HepG2 (cell line): ENCODE results near the gene JAGN1. TPM values are rescaled to one million over a fixed set of nuclear protein-coding genes. Genes with fewer than 3 reads are reported as not detected.

Experiments
- CHD2 ChIP-seq: IDR thresholded peaks from 2 replicates; pipeline ENCODE4 v1.6.1; 2011; ENCODE audit warnings: low read depth, low read length, improper control_type of control experiment
- ETV5 ChIP-seq: IDR thresholded peaks from 2 replicates; pipeline ENCODE4 v1.6.1; 2018; ENCODE audit warnings: missing biosample characterization, missing genetic modification reagents, inconsistent platforms, borderline replicate concordance
- FLYWCH1 ChIP-seq: sonication (generic); formaldehyde crosslinking; IDR thresholded peaks from 2 replicates; pipeline ENCODE4 v1.8.1; 2023; ENCODE audit warnings: mild to moderate bottlenecking, missing genetic modification reagents
- HMG20A ChIP-seq: IDR thresholded peaks from 2 replicates; pipeline ENCODE4 v1.6.1; 2016; ENCODE audit warnings: borderline replicate concordance
- KDM5B ChIP-seq: sonication (generic); formaldehyde crosslinking; IDR thresholded peaks from 2 replicates; pipeline ENCODE4 v1.4.0; 2020; ENCODE audit warnings: missing genetic modification reagents, mild to moderate bottlenecking, borderline replicate concordance
- PHF8 ChIP-seq: sonication (generic); formaldehyde crosslinking; IDR thresholded peaks from 2 replicates; pipeline ENCODE4 v1.5.0; 2020; ENCODE audit warnings: missing genetic modification reagents
- SATB2 ChIP-seq: sonication (generic); formaldehyde crosslinking; IDR thresholded peaks from 2 replicates; pipeline ENCODE4 v1.5.0; 2020; ENCODE audit warnings: missing genetic modification reagents
- SMYD3 ChIP-seq: sonication (generic); formaldehyde crosslinking; IDR thresholded peaks from 2 replicates; pipeline ENCODE4 v1.8.1; 2023; ENCODE audit warnings: mild to moderate bottlenecking, missing genetic modification reagents
- ZFP37 ChIP-seq: sonication (generic); formaldehyde crosslinking; IDR thresholded peaks from 2 replicates; pipeline ENCODE4 v1.4.0; 2020; ENCODE audit warnings: missing genetic modification reagents, borderline replicate concordance
- ZNF589 ChIP-seq: sonication (generic); formaldehyde crosslinking; conservative IDR thresholded peaks from 2 replicates; pipeline ENCODE4 v1.8.0; 2022; ENCODE audit warnings: mild to moderate bottlenecking, moderate library complexity, missing genetic modification reagents
- ZNF782 ChIP-seq: sonication (generic); formaldehyde crosslinking; IDR thresholded peaks from 2 replicates; pipeline ENCODE4 v1.4.0; 2020; ENCODE audit warnings: missing genetic modification reagents, mild to moderate bottlenecking, borderline replicate concordance
- polyA plus RNA-seq, 8 experiments: library from polyadenylated mRNA; depleted of rRNA in 3 of 8; stranded (reverse) in 7 of 8; unstranded in 1 of 8; fragments of >200 nt; fragmentation: Illumina TruSeq in 4 of 8; extraction: Trizol in 4 of 8; gene quantifications; 2 replicates each; pipeline versions ENCODE4 v1.2.1 to v1.2.3, GENCODE V29; 2011 to 2016; ENCODE audit warnings: low read depth in 4 of 8, missing spikeins in 1 of 8, mixed read lengths in 1 of 8; ENCODE audit not compliant: insufficient read depth in 1 of 8
- total RNA-seq, 5 experiments: library from RNA; depleted of rRNA; stranded (reverse); fragments of >200 nt; fragmentation: Illumina TruSeq; extraction: Trizol; gene quantifications; 2 replicates each; pipeline ENCODE4 v1.2.3, GENCODE V29; 2016; ENCODE audit warnings: low read depth in 1 of 5
- TF ChIP-seq, protein P1 (sequence below): sonication (generic); formaldehyde crosslinking; IDR thresholded peaks from 2 replicates; pipeline ENCODE4 v1.4.0; 2020; ENCODE audit warnings: missing genetic modification reagents, mild to moderate bottlenecking, borderline replicate concordance

The JAGN1 gene
- total and polyA plus RNA-seq, 2 of the 13 experiments (the other 11 are each of a cell fraction or from before 2014, with no cell fraction given) = 49.9 to 50.9 TPM

DNA sequence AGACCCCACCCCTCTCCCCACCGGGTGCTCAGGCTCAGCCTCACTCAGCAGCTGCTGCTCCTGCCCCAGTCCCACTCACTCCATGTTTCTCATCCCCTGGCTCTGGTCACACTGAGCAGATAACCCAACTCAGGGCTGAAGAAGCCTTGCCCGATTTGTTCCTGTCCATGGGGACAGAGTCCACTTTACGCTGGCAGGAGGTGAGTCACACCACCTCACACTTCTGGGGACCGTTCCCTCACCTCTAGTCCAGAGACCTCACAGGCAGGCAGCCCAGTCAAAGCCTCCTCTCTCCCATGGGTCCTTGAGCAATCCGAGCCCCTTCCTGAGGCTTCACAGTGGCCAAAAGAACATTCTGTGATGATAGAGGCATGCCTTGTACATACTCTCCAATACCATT is 11.7 kb upstream of the JAGN1 start (continued):
- TF ChIP-seq PHF8 (CRISPR knock-in tag) = 0 out of 2 replicates have a peak, but pooled peaks have one; percentile 8
- TF ChIP-seq, protein P1, sequence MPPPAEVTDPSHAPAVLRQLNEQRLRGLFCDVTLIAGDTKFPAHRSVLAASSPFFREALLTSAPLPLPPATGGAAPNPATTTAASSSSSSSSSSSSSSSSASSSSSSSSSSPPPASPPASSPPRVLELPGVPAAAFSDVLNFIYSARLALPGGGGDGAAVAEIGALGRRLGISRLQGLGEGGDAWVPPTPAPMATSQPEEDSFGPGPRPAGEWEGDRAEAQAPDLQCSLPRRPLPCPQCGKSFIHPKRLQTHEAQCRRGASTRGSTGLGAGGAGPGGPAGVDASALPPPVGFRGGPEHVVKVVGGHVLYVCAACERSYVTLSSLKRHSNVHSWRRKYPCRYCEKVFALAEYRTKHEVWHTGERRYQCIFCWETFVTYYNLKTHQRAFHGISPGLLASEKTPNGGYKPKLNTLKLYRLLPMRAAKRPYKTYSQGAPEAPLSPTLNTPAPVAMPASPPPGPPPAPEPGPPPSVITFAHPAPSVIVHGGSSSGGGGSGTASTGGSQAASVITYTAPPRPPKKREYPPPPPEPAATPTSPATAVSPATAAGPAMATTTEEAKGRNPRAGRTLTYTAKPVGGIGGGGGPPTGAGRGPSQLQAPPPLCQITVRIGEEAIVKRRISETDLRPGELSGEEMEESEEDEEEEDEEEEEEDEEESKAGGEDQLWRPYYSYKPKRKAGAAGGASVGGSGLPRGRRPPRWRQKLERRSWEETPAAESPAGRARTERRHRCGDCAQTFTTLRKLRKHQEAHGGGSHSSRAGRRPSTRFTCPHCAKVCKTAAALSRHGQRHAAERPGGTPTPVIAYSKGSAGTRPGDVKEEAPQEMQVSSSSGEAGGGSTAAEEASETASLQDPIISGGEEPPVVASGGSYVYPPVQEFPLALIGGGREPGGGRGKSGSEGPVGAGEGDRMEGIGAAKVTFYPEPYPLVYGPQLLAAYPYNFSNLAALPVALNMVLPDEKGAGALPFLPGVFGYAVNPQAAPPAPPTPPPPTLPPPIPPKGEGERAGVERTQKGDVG (CRISPR knock-in tag) = no peak; the same call in 1 of the 2 replicates
- TF ChIP-seq SMYD3 (CRISPR knock-in tag) = no peak
- TF ChIP-seq SATB2 (CRISPR knock-in tag) = no peak
- TF ChIP-seq ETV5 (CRISPR knock-in tag) = peak; percentile 84; the same call in 1 of the 2 replicates
- no peak for TF ChIP-seq ZNF589 (CRISPR knock-in tag)
- TF ChIP-seq FLYWCH1 (CRISPR knock-in tag) = no peak
- no peak for TF ChIP-seq CHD2
- TF ChIP-seq ZNF782 (CRISPR knock-in tag) = no peak
- no peak for TF ChIP-seq ZFP37 (CRISPR knock-in tag)
- no peak for TF ChIP-seq KDM5B (CRISPR knock-in tag)
- peak; percentile 65; the same call in 1 of the 2 replicates for TF ChIP-seq HMG20A
